NCI-H526 (cell line): ENCODE results near the gene GSTT2B.
"Not testable (repeated sequence)": the region's sequence is repeated elsewhere in the genome, so short reads cannot be mapped to it uniquely, and the experiment has no call there.

Experiments used
- DNase-seq, 2 experiments: peaks; one replicate each; lab custom pipeline; 2025; lab: John Stamatoyannopoulos, UW

Gene GSTT2B

DNA sequence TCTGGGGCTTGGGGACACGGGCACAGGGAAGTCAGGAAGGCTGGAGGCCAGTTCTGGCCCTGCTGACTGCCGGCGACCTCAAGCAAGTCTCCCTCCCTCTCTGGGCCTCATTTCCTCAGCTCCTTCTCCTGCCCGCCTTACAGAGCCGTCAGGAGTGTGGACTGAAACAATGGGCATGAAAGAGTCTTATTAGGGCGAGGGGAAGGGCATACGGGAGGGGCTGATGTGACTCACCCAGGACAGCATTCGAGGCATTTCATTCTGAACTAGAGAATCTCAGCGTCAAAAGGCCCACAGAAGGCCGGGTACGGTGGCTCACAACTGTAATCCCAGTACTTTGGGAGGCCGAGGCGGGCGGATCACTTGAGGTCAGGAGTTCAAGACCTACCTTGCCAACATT is 20.8 kb downstream of the GSTT2B start:
- not testable (repeated sequence) for DNase-seq

DNA sequence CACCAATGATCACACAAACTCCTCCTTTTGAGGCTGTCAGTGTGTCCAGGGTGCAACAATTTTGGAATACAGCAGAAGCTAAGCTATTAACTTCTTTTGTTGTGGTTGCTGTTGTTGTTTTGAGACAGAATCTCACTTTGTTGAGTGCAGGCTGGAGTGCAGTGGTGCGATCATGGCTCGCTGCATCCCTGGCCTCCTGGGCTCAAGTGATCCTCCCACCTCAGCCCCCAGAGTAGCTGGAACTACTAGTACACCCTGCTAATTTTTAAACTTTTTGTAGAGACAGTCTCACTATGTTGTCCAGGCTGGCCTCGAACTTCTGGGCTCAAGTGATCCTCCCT is 22.0 kb downstream of the GSTT2B start:
- no peak for DNase-seq

- no peak for DNase-seq
Observed at GRCh38 chr22:23938328-23939016, 22.5 kb downstream of the GSTT2B start.

DNA sequence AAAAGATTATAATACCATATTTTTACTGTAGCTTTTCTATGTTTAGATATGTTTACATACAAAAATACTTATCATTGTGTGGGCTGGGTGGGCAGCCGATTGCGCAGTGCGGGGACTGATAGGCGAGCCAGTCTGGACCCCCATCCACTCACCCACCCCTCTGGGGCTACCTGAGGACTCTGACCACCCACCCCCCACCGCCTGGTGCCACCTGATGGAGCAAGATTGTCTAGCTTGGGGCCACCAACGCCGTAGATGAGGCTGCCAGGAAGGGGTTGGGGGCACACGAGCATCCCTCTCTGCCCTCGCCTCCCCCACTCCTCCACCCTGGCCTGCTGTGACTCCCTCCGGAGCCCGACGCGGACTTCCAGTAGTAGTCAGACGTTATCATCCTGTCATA is 34.4 kb downstream of the GSTT2B start:
- DNase-seq, result no peak

GRCh38 chr22:23925020-23925606 is 35.9 kb downstream of the GSTT2B start:
- no peak for DNase-seq

DNA sequence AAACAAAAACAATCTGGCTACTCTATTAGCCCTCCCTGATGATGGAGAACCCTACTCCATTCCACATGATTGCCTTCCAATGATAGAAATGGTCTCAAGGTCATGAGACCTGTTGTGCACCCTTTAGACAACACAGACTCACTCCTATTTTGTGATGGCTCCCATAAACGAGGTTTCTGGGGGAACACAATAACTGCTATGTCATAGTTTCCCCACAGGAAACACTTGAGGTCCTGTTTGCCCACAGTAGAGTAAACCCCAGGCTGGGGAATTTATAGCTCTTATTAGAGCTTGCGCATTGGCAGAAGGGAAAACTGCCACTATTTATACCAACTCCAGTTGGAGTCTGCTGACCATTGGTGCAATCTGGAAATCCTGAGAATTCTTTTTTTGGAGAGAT is 38.1 kb downstream of the GSTT2B start:
- no peak for DNase-seq

GRCh38 chr22:23921586-23922201 is 39.3 kb downstream of the GSTT2B start:
- not testable (repeated sequence) for DNase-seq

DNA sequence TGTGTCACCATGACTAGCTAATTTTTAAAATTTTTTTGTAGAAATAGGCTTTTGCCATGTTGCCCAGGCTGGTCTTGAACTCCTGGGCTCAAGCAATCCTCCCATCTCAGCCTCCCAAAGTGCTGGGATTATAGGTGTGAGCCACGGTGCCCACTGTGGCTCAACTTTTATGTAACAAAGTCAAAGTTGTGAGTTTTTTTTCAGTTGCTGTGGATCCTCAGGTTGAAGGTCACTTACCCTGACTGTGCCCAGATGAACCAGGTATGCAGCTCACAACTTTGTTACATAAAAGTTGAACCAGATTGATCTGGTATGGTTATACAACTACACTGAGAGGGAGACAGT is 40.8 kb downstream of the GSTT2B start:
- not testable (repeated sequence) for DNase-seq

- no peak for DNase-seq
Observed at GRCh38 chr22:23915290-23915689, 45.7 kb downstream of the GSTT2B start.

GRCh38 chr22:23913661-23914353 is 47.2 kb downstream of the GSTT2B start:
- peak; percentile 94 to 98 for DNase-seq

GRCh38 chr22:23913306-23913660 is 47.7 kb downstream of the GSTT2B start:
- DNase-seq, result no peak

GRCh38 chr22:23912293-23912903 is 48.6 kb downstream of the GSTT2B start:
- no peak for DNase-seq

- DNase-seq, result no peak
Observed at GRCh38 chr22:23911318-23911980, 49.5 kb downstream of the GSTT2B start.

DNA sequence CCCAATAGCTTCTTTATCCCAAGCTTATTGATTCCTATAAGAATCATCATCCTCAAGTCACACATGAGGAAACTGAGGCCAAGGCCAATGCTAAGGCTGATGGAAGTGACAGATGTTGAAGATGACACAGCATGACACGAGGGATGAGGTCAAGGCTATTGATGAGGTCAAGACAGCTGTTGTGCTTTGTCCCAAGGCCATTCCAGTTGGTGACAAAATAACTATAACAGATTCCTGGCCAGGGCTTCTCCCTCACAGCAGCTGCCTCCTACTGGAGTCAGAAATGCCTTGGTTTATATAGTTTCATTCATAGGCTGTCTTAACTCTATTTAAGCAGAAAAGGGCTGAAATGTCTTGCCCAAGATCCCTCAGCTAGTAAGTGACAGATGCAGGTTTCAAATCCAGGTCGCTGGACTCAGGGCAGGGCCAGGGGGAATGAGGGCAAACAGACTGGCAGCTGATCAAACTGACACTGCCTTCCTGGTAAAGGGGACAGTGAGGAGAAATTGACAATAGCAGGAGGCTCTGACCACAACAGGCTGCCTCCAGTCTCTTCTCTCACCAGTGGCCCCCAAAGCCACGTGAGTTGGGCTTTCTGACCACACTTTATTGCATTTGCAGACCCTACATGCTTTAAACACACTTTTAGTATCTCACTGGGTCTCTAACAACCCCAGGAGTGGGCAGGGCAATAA is 50.4 kb downstream of the GSTT2B start:
- DNase-seq, result no peak

DNA sequence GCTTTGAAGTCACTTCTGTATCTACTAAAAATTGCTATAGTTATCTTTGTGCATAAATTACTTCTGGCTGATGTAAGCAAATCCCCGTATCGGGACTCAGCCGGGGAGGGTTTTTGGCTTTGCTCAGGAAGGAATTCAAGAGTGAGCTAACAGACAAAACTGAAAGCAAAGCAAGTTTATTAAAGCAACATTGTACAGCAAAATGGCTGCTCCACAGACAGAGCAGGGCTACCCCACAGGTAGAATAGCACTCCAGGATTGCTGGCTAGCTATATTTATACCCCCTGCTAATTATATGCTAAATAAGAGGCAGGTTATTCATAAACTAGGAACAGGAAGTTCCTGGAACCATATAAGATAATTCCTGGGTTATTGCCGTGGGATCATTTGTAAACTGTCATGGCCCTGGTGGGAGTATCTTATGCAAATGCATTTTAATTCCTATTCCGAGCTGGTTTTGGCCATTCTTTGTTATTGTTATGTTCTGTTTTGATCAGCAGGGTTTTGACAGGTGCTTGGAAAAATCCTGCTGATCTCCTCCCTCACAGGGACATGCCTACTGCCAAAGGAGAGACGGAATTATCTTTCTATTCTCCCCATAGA is 51.6 kb downstream of the GSTT2B start:
- DNase-seq, result peak; percentile 24 to 61

- peak in 1 of 2 experiments; percentile 15 for DNase-seq
Observed at GRCh38 chr22:23908587-23909205, 52.3 kb downstream of the GSTT2B start.

- DNase-seq, result not testable (repeated sequence)
Observed at GRCh38 chr22:23907423-23907822, 53.6 kb downstream of the GSTT2B start.
